ENCODE data around the gene SLC44A4. TPM values are rescaled to one million over a fixed set of nuclear protein-coding genes. Genes with fewer than 3 reads are reported as not detected.

The SLC44A4 gene
- total and polyA plus RNA-seq, 4 donors, result 0.13 to 2.4 (median 0.17) TPM; not detected in 1

GRCh38 chr6:31861150-31861549 lies 17.6 kb downstream of the SLC44A4 start:
- Histone ChIP-seq H3K27me3 (ENCODE audit: control insufficient read depth in 4 of 4, insufficient read depth in 4 of 4, low read length in 3 of 4) (no peaks in the 10 kb centered on the region), H3K36me3 (ENCODE audit: control insufficient read depth in 4 of 4, insufficient read depth in 3 of 4, low read depth in 1 of 4, low read length in 3 of 4) (peaks cover 9 to 28% (median 12%) of the 10 kb centered on the region in 4 donors), H3K4me3 (ENCODE audit: low read depth in 1 of 3, low read length in 3 of 3) (no peak overlapping the region), H3K4me1 (ENCODE audit: control insufficient read depth in 4 of 4, insufficient read depth in 4 of 4, low read length in 3 of 4) (peaks cover 11 to 21% (median 17%) of the 10 kb centered on the region in 4 donors), H3K9me3 (ENCODE audit: control insufficient read depth in 4 of 4, low read length in 3 of 4) (no peaks in the 10 kb centered on the region), H3K27ac (ENCODE audit: low read depth in 1 of 2, low read length in 2 of 2) (no peak overlapping the region), H3K9ac (ENCODE audit: low read depth in 1 of 2, low read length in 2 of 2) (no peak overlapping the region)
- WGBS, result 94% methylated on average over 7 of the region's 7 CpGs
- no peak for DNase-seq (ENCODE audit: low spot score)
- TF ChIP-seq RAD21 (IDR thresholded peaks at IDR 0.05) (no peak), ATF3 (IDR thresholded peaks at IDR 0.05) (no peak)

DNA sequence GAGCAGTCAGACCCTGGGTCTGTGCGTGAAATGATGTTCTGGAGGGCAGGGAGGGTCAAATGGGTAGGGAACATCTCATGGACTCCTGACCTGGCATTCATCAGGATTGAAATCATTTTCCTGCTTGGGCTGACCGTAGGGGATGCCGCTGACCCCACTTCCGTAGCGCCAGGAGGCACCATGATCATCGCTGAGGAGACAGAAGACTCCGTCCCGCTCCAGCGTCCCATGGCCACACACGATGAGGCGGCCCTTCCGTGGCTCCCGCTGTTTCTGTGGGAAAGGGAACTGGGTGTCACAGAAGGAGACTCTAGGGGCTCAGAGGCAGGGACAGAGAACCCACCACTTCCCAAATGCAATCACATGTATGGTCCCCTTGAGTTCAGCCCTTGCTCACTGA lies 18.4 kb downstream of the SLC44A4 start:
- WGBS, result 96% methylated on average over 13 of the region's 13 CpGs
- H3K9me3 ChIP-seq (ENCODE audit: control insufficient read depth in 4 of 4, low read length in 3 of 4), result no peaks in the 10 kb centered on the region
- TF ChIP-seq YY1 (IDR thresholded peaks at IDR 0.05) (no peak), JUND (IDR thresholded peaks at IDR 0.05) (no peak)
- peaks cover 11 to 21% (median 17%) of the 10 kb centered on the region in 4 donors for H3K4me1 ChIP-seq (ENCODE audit: control insufficient read depth in 4 of 4, insufficient read depth in 4 of 4, low read length in 3 of 4)
- H3K4me3 ChIP-seq (ENCODE audit: low read depth in 1 of 3, low read length in 3 of 3), result no peak overlapping the region
- H3K9ac ChIP-seq (ENCODE audit: low read depth in 1 of 2, low read length in 2 of 2), result no peak overlapping the region
- no peaks in the 10 kb centered on the region for H3K27me3 ChIP-seq (ENCODE audit: control insufficient read depth in 4 of 4, insufficient read depth in 4 of 4, low read length in 3 of 4)
- H3K27ac ChIP-seq (ENCODE audit: low read depth in 1 of 2, low read length in 2 of 2), result no peak overlapping the region
- no peak for DNase-seq (ENCODE audit: low spot score)
- H3K36me3 ChIP-seq (ENCODE audit: control insufficient read depth in 4 of 4, insufficient read depth in 3 of 4, low read depth in 1 of 4, low read length in 3 of 4), result peaks cover 9 to 28% (median 12%) of the 10 kb centered on the region in 4 donors

- Histone ChIP-seq H3K36me3 (ENCODE audit: control insufficient read depth in 4 of 4, insufficient read depth in 3 of 4, low read depth in 1 of 4, low read length in 3 of 4) (peaks cover 9 to 28% (median 12%) of the 10 kb centered on the region in 4 donors), H3K27me3 (ENCODE audit: control insufficient read depth in 4 of 4, insufficient read depth in 4 of 4, low read length in 3 of 4) (no peaks in the 10 kb centered on the region), H3K4me3 (ENCODE audit: low read depth in 1 of 3, low read length in 3 of 3) (no peak overlapping the region), H3K9me3 (ENCODE audit: control insufficient read depth in 4 of 4, low read length in 3 of 4) (no peaks in the 10 kb centered on the region), H3K4me1 (ENCODE audit: control insufficient read depth in 4 of 4, insufficient read depth in 4 of 4, low read length in 3 of 4) (peaks cover 11 to 20% (median 16%) of the 10 kb centered on the region in 4 donors), H3K9ac (ENCODE audit: low read depth in 1 of 2, low read length in 2 of 2) (no peak overlapping the region), H3K27ac (ENCODE audit: low read depth in 1 of 2, low read length in 2 of 2) (no peak overlapping the region)
- DNase-seq (ENCODE audit: low spot score), result no peak
- WGBS, result 93% methylated on average over 11 of the region's 11 CpGs
- no peak for TF ChIP-seq FOXA2 (IDR thresholded peaks at IDR 0.05)
- TF ChIP-seq EGR1 (IDR thresholded peaks at IDR 0.05; ENCODE audit: low read depth in 2 of 2), result no peak
- TF ChIP-seq FOXA1 (IDR thresholded peaks at IDR 0.05), result no peak
- no peak for TF ChIP-seq RAD21 (IDR thresholded peaks at IDR 0.05)
- TF ChIP-seq ATF3 (IDR thresholded peaks at IDR 0.05), result no peak
- no peak for TF ChIP-seq GABPA (IDR thresholded peaks at IDR 0.05 in 1 of 2, conservative IDR thresholded peaks at IDR 0.05 in 1 of 2)
- TF ChIP-seq MAX (IDR thresholded peaks at IDR 0.05), result no peak
- no peak for TF ChIP-seq NR2F2 (IDR thresholded peaks at IDR 0.05)
- no peak for TF ChIP-seq HNF4G (IDR thresholded peaks at IDR 0.05)
- TF ChIP-seq ZBTB33 (IDR thresholded peaks at IDR 0.05), result no peak
- no peak for TF ChIP-seq SP1 (IDR thresholded peaks at IDR 0.05)
- no peak for TF ChIP-seq YY1 (IDR thresholded peaks at IDR 0.05)
- no peak for TF ChIP-seq TAF1 (conservative IDR thresholded peaks at IDR 0.05)
- TF ChIP-seq RXRA (IDR thresholded peaks at IDR 0.05), result no peak
These were observed 18.9 kb downstream of the SLC44A4 start for GRCh38 chr6:31859923-31860322.
